IMR-90 (cell line): ENCODE data around the gene ZXDC. TPM values are rescaled to one million over a fixed set of nuclear protein-coding genes. Genes with fewer than 3 reads are reported as not detected.

ENCODE experiments used
- ATAC-seq: fragments of 200-7000 bp; cut with Tn5 transposase; 2 replicates; pipeline ENCODE4 v1.9.1; 2020; ENCODE audit warnings: low read depth, mild to moderate bottlenecking, moderate library complexity
- BruUV-seq: library from RNA; stranded (reverse); fragments of 400-500 nt; replicated peaks from 2 replicates; lab custom pipeline; 2021; lab: Mats Ljungman, UMichigan
- CTCF ChIA-PET: fragments of 300-600 bp; formaldehyde crosslinking; extraction: SDS; loops from one replicate; lab custom pipeline; 2021; ENCODE audit warnings: antibody characterized with exemption; lab: Yijun Ruan, JAX
- POLR2A ChIA-PET: fragments of 300-600 bp; sonication (Branson Sonifier 250); formaldehyde crosslinking; loops from one replicate; lab custom pipeline; 2022; ENCODE audit warnings: antibody characterized with exemption; ENCODE audit not compliant: unreplicated experiment; lab: Charles Lee
- DNase-seq: peaks from one replicate; pipeline ENCODE4 v3.0.0; 2013
- H2AFZ ChIP-seq: replicated peaks from 2 replicates; pipeline ENCODE3; 2013; ENCODE audit warnings: low read length, mild to moderate bottlenecking; ENCODE audit not compliant: poor library complexity
- H2AK5ac ChIP-seq: 2 replicates; pipeline ENCODE4 v1.6.1; 2013; ENCODE audit warnings: low read depth, low read length, inconsistent platforms
- H2AK9ac ChIP-seq: replicated peaks from 2 replicates; pipeline ENCODE3; 2013; ENCODE audit warnings: mild to moderate bottlenecking, low read depth, low read length, moderate library complexity; ENCODE audit not compliant: poor library complexity
- H2BK120ac ChIP-seq: 2 replicates; pipeline ENCODE4 v1.6.1; 2013; ENCODE audit warnings: low read depth, low read length, inconsistent platforms
- H2BK15ac ChIP-seq: 3 replicates; pipeline ENCODE4 v1.6.1; 2013; ENCODE audit warnings: low read depth, low read length, inconsistent platforms
- H2BK20ac ChIP-seq: 2 replicates; pipeline ENCODE4 v1.6.1; 2013; ENCODE audit warnings: low read depth, mild to moderate bottlenecking, inconsistent platforms, low read length, moderate library complexity
- H2BK5ac ChIP-seq: 2 replicates; pipeline ENCODE4 v1.6.1; 2013; ENCODE audit warnings: mild to moderate bottlenecking, low read depth, low read length, inconsistent platforms; ENCODE audit not compliant: poor library complexity, severe bottlenecking
- H3K14ac ChIP-seq: replicated peaks from 2 replicates; pipeline ENCODE4 v1.6.1; 2013; ENCODE audit warnings: low read depth, low read length, inconsistent platforms
- H3K18ac ChIP-seq: 2 replicates; pipeline ENCODE4 v1.6.1; 2013; ENCODE audit warnings: low read depth, low read length, control low read depth
- H3K23ac ChIP-seq: 2 replicates; pipeline ENCODE4 v1.6.1; 2013; ENCODE audit warnings: low read depth, low read length, inconsistent platforms
- H3K27ac ChIP-seq: 2 replicates; pipeline ENCODE4 v1.5.1; 2013; ENCODE audit warnings: mild to moderate bottlenecking, control low read depth, low read length; ENCODE audit not compliant: insufficient read depth
- H3K27me3 ChIP-seq: 2 replicates; pipeline ENCODE4 v1.6.1; 2013; ENCODE audit warnings: low read length; ENCODE audit not compliant: control insufficient read depth, insufficient read depth
- H3K36me3 ChIP-seq: 2 replicates; pipeline ENCODE4 v1.6.1; 2013; ENCODE audit warnings: low read length, mixed read lengths; ENCODE audit not compliant: control insufficient read depth, insufficient read depth
- H3K4ac ChIP-seq: 2 replicates; pipeline ENCODE4 v1.6.1; 2013; ENCODE audit warnings: low read depth, low read length, inconsistent platforms
- H3K4me1 ChIP-seq: 2 replicates; pipeline ENCODE4 v1.6.1; 2013; ENCODE audit warnings: low read length, mixed read lengths; ENCODE audit not compliant: control insufficient read depth, insufficient read depth
- H3K4me2 ChIP-seq: 2 replicates; pipeline ENCODE4 v1.6.1; 2013; ENCODE audit warnings: low read depth, mild to moderate bottlenecking, control low read depth, low read length, moderate library complexity
- H3K4me3 ChIP-seq: 2 replicates; pipeline ENCODE4 v1.5.1; 2013; ENCODE audit warnings: low read depth, mild to moderate bottlenecking, control low read depth, low read length, moderate library complexity; ENCODE audit not compliant: insufficient read depth
- H3K56ac ChIP-seq: 2 replicates; pipeline ENCODE4 v1.6.1; 2013; ENCODE audit warnings: low read length, inconsistent platforms; ENCODE audit not compliant: insufficient read depth; ENCODE audit errors: extremely low read depth
- H3K79me1 ChIP-seq, 2 experiments: 2 replicates each; pipeline ENCODE4 v1.6.1; 2013; ENCODE audit warnings: low read length in 2 of 2, inconsistent platforms in 1 of 2, low read depth in 1 of 2
- H3K9ac ChIP-seq: 2 replicates; pipeline ENCODE4 v1.6.1; 2013; ENCODE audit warnings: low read depth, low read length, control low read depth
- H3K9me1 ChIP-seq: 2 replicates; pipeline ENCODE4 v1.6.1; 2013; ENCODE audit warnings: low read length, inconsistent platforms; ENCODE audit not compliant: insufficient read depth
- H3K9me3 ChIP-seq: 2 replicates; pipeline ENCODE4 v1.6.1; 2013; ENCODE audit warnings: low read length; ENCODE audit not compliant: control insufficient read depth, insufficient read depth
- H4K20me1 ChIP-seq: 2 replicates; pipeline ENCODE4 v1.6.1; 2013; ENCODE audit warnings: low read length, inconsistent platforms; ENCODE audit not compliant: insufficient read depth
- H4K5ac ChIP-seq: 2 replicates; pipeline ENCODE4 v1.6.1; 2013; ENCODE audit warnings: mild to moderate bottlenecking, low read depth, low read length, control low read depth
- H4K8ac ChIP-seq, 2 experiments: 2 replicates each; pipeline ENCODE4 v1.6.1; 2013; ENCODE audit warnings: low read depth in 2 of 2, low read length in 2 of 2, control low read depth in 1 of 2, inconsistent platforms in 1 of 2
- H4K91ac ChIP-seq: 2 replicates; pipeline ENCODE4 v1.6.1; 2013; ENCODE audit warnings: low read depth, low read length, inconsistent platforms; ENCODE audit not compliant: insufficient read depth
- MAFK ChIP-seq: IDR thresholded peaks from 2 replicates; pipeline ENCODE4 v1.6.1; 2012; ENCODE audit warnings: low read depth, low read length, improper control_type of control experiment
- RFX5 ChIP-seq: IDR thresholded peaks from 2 replicates; pipeline ENCODE4 v1.8.0; 2012; ENCODE audit warnings: low read depth, mild to moderate bottlenecking, low read length, moderate library complexity
- WGBS, 2 experiments: methylation state at CpG; one replicate each; pipeline versions ENCODE4 v1.1.5 to v1.1.7; 2013; ENCODE audit warnings: missing lambda C conversion rate in 2 of 2; ENCODE audit not compliant: insufficient read length in 1 of 2; ENCODE audit errors: extremely low coverage in 2 of 2; 5-methylcytosine and 5-hydroxymethylcytosine counted together
- dilution Hi-C: fragments of 300-500 bp; cut with HindIII; formaldehyde crosslinking; loops from one replicate; pipeline ENCODE4 v1.14.3; 2018; ENCODE audit warnings: low sequenced_read_pairs; ENCODE audit not compliant: unreplicated experiment
- in situ Hi-C: fragments of 300-500 bp; cut with MboI; formaldehyde crosslinking; loops from 3 replicates; pipeline ENCODE4 v1.14.3; 2019; ENCODE audit warnings: low sequenced_read_pairs, inconsistent platforms, mixed read lengths
- intact Hi-C: fragments of 100-400 bp; cut with micrococcal nuclease; formaldehyde crosslinking; loops from 2 replicates; pipeline ENCODE4 v1.10.0; 2022
- polyA plus RNA-seq, 3 experiments: library from polyadenylated mRNA; depleted of rRNA; stranded (reverse); fragments of >200 nt; gene quantifications; 2 replicates each; pipeline ENCODE4 v1.2.3, GENCODE V29; 2012; ENCODE audit warnings: low replicate concordance in 1 of 3
- total RNA-seq: library from RNA; depleted of rRNA; stranded (reverse); fragments of >200 nt; gene quantifications from 2 replicates; pipeline ENCODE4 v1.2.3, GENCODE V29; 2012
- TF ChIP-seq, protein P1 (sequence below): conservative IDR thresholded peaks from 2 replicates; pipeline ENCODE4 v1.5.1; 2012; ENCODE audit warnings: mild to moderate bottlenecking, low read depth, low read length, improper control_type of control experiment

The ZXDC gene
- total and polyA plus RNA-seq, 2 of the 4 experiments (the other 2 are of a cell fraction) = 11.5 to 14.3 TPM

DNA sequence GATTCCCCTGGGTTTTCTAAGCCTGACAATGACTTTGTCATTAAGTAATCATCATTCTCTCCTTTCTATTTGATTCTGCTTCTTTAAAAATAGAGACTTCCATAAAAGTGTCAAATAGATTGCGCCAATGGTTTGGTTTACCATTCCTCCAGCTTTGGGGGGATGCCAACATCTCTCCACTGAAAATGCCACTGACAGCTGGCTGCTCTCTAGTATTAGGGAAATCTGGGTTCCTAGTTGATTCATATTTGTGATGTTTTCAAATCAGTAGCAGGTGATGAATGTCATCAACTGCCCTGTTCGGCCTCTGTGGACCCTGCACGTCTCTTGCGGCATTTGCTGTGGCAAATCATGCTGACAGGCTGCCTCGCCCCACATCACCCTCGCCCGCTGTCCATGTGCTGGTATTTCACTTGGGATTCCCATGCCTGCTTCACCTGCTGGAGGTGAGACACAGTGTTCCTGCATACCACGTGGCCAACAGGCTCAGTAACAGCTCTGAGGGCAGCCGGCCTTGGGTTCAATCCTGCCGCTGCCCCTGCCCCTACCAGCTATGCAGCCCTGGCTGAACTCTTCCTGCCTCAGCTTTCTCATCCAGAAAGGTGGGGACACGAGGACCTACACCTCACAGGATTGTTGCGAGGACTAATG is 28.1 kb downstream of the ZXDC start:
- Histone ChIP-seq H4K20me1 (peaks cover 11% of the 10 kb centered on the region; the same call in 1 of the 2 replicates), H3K4ac (no peak overlapping the region), H3K14ac (no peak overlapping the region), H3K4me3 (no peak overlapping the region), H3K9me3 (no peaks in the 10 kb centered on the region), H3K9ac (no peak overlapping the region), H4K91ac (no peak overlapping the region), H2BK20ac (no peak overlapping the region), H3K9me1 (peaks cover 19% of the 10 kb centered on the region; the same call in 1 of the 2 replicates), H4K5ac (no peak overlapping the region), H2BK5ac (no peak overlapping the region), H3K4me2 (no peak overlapping the region; the same call in 1 of the 2 replicates), H2AFZ (no peak overlapping the region), H2AK9ac (peak overlapping the region; percentile 21), H3K18ac (no peak overlapping the region), H2BK15ac (no peak overlapping the region), H3K27me3 (no peaks in the 10 kb centered on the region), H4K8ac (no peak overlapping the region), H3K27ac (no peak overlapping the region), H3K4me1 (peaks cover 9% of the 10 kb centered on the region), H3K56ac (no peak overlapping the region), H3K23ac (no peak overlapping the region), H3K79me1 (peaks cover 0 to 8% of the 10 kb centered on the region in 2 experiments; a peak in 3 of 4 replicates), H3K36me3 (peaks cover 11% of the 10 kb centered on the region), H2BK120ac (no peak overlapping the region), H2AK5ac (no peak overlapping the region)
- DNase-seq (peak; percentile 13), ATAC-seq (no peak; the same call in 1 of the 2 replicates)
- TF ChIP-seq RFX5 = no peak
- TF ChIP-seq, protein P1, sequence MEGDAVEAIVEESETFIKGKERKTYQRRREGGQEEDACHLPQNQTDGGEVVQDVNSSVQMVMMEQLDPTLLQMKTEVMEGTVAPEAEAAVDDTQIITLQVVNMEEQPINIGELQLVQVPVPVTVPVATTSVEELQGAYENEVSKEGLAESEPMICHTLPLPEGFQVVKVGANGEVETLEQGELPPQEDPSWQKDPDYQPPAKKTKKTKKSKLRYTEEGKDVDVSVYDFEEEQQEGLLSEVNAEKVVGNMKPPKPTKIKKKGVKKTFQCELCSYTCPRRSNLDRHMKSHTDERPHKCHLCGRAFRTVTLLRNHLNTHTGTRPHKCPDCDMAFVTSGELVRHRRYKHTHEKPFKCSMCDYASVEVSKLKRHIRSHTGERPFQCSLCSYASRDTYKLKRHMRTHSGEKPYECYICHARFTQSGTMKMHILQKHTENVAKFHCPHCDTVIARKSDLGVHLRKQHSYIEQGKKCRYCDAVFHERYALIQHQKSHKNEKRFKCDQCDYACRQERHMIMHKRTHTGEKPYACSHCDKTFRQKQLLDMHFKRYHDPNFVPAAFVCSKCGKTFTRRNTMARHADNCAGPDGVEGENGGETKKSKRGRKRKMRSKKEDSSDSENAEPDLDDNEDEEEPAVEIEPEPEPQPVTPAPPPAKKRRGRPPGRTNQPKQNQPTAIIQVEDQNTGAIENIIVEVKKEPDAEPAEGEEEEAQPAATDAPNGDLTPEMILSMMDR = no peak
- no peak for TF ChIP-seq MAFK
- dilution Hi-C loops (no loop called here), in situ Hi-C loops (no loop called here), intact Hi-C loops (no loop called here)
- BruUV-seq = no TSS peak
- POLR2A ChIA-PET = no interaction called here
- WGBS, 2 experiments = 63% methylated on average over 8 of the region's 12 CpGs; no CpG with 5 or more reads in 1 of the 2 experiments
- CTCF ChIA-PET = no interaction called here
